ENCODE measurements around the gene FILIP1L.

Gene FILIP1L

DNA sequence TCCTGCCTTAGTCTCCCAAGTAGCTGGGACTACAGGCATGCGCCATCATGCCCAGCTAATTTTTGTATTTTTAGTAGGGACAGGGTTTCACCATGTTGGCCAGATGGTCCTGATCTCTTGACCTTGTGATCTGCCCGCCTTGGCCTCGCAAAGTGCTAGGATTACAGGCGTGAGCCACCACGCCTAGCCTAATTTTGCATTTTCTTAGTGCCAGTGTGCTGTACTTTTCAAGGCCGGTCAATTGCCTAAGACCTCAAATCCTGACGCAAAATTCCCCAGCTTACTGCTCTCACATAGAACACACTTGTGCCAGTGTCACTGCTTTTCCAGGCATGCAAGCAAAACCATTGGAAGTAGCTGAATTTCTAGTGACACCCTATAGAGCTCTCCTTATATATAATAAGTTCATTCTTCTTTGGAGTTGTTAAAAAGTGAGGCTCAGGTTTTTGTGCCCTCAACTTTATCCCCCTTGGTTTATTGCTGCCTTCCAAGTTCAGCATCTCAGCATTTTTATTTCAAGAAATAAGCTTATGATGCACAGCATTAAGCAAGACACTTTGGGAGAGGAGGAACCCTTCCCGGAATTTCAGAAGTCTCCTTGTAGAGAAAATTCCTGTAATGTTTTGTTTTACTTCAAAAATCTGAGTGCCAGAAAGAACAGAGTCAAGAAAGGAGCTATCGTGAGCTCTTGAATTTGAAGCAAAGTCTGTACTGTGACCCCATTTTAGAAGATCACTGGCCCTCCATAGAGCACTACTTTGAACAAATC lies 93.2 kb downstream of the FILIP1L start:
- TF ChIP-seq OSR1 (CRISPR knock-in tag; IDR thresholded peaks at IDR 0.05) (no peak), ZNF565 (CRISPR knock-in tag; conservative IDR thresholded peaks at IDR 0.05; ENCODE audit: low read depth) (no peak), ZFP3 (CRISPR knock-in tag; IDR thresholded peaks at IDR 0.05) (no peak), SNAI2 (CRISPR knock-in tag; IDR thresholded peaks at IDR 0.05) (no peak), PPARA (CRISPR knock-in tag; IDR thresholded peaks at IDR 0.05; ENCODE audit: borderline replicate concordance) (no peak), ESRRG (CRISPR knock-in tag; IDR thresholded peaks at IDR 0.05) (no peak), CREB5 (CRISPR knock-in tag; IDR thresholded peaks at IDR 0.05; ENCODE audit: low read depth) (no peak), BACH2 (CRISPR knock-in tag; IDR thresholded peaks at IDR 0.05; ENCODE audit: borderline replicate concordance) (no peak), ISL1 (CRISPR knock-in tag; IDR thresholded peaks at IDR 0.05) (no peak), RARB (CRISPR knock-in tag; IDR thresholded peaks at IDR 0.05) (no peak), TOX (CRISPR knock-in tag; IDR thresholded peaks at IDR 0.05; ENCODE audit: borderline replicate concordance) (no peak)
- TF ChIP-seq, protein P1, sequence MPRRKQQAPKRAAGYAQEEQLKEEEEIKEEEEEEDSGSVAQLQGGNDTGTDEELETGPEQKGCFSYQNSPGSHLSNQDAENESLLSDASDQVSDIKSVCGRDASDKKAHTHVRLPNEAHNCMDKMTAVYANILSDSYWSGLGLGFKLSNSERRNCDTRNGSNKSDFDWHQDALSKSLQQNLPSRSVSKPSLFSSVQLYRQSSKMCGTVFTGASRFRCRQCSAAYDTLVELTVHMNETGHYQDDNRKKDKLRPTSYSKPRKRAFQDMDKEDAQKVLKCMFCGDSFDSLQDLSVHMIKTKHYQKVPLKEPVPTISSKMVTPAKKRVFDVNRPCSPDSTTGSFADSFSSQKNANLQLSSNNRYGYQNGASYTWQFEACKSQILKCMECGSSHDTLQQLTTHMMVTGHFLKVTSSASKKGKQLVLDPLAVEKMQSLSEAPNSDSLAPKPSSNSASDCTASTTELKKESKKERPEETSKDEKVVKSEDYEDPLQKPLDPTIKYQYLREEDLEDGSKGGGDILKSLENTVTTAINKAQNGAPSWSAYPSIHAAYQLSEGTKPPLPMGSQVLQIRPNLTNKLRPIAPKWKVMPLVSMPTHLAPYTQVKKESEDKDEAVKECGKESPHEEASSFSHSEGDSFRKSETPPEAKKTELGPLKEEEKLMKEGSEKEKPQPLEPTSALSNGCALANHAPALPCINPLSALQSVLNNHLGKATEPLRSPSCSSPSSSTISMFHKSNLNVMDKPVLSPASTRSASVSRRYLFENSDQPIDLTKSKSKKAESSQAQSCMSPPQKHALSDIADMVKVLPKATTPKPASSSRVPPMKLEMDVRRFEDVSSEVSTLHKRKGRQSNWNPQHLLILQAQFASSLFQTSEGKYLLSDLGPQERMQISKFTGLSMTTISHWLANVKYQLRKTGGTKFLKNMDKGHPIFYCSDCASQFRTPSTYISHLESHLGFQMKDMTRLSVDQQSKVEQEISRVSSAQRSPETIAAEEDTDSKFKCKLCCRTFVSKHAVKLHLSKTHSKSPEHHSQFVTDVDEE (CRISPR knock-in tag; IDR thresholded peaks at IDR 0.05): no peak
- TF ChIP-seq, protein P2, sequence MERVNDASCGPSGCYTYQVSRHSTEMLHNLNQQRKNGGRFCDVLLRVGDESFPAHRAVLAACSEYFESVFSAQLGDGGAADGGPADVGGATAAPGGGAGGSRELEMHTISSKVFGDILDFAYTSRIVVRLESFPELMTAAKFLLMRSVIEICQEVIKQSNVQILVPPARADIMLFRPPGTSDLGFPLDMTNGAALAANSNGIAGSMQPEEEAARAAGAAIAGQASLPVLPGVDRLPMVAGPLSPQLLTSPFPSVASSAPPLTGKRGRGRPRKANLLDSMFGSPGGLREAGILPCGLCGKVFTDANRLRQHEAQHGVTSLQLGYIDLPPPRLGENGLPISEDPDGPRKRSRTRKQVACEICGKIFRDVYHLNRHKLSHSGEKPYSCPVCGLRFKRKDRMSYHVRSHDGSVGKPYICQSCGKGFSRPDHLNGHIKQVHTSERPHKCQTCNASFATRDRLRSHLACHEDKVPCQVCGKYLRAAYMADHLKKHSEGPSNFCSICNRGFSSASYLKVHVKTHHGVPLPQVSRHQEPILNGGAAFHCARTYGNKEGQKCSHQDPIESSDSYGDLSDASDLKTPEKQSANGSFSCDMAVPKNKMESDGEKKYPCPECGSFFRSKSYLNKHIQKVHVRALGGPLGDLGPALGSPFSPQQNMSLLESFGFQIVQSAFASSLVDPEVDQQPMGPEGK (CRISPR knock-in tag; IDR thresholded peaks at IDR 0.05; ENCODE audit: borderline replicate concordance): no peak
- TF ChIP-seq, protein P3, sequence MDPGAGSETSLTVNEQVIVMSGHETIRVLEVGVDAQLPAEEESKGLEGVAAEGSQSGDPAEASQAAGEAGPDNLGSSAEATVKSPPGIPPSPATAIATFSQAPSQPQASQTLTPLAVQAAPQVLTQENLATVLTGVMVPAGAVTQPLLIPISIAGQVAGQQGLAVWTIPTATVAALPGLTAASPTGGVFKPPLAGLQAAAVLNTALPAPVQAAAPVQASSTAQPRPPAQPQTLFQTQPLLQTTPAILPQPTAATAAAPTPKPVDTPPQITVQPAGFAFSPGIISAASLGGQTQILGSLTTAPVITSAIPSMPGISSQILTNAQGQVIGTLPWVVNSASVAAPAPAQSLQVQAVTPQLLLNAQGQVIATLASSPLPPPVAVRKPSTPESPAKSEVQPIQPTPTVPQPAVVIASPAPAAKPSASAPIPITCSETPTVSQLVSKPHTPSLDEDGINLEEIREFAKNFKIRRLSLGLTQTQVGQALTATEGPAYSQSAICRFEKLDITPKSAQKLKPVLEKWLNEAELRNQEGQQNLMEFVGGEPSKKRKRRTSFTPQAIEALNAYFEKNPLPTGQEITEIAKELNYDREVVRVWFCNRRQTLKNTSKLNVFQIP (CRISPR knock-in tag; IDR thresholded peaks at IDR 0.05; ENCODE audit: borderline replicate concordance, low read depth): no peak
- ATAC-seq: no peak

- TF ChIP-seq GLIS3 (CRISPR knock-in tag; IDR thresholded peaks at IDR 0.05) (no peak), ISL1 (CRISPR knock-in tag; IDR thresholded peaks at IDR 0.05) (0 out of 2 replicates have a peak, but pooled peaks have one; percentile 24)
- ATAC-seq: peak; percentile 51
Observed at GRCh38 chr3:100019719-100020118, 94.6 kb downstream of the FILIP1L start.

DNA sequence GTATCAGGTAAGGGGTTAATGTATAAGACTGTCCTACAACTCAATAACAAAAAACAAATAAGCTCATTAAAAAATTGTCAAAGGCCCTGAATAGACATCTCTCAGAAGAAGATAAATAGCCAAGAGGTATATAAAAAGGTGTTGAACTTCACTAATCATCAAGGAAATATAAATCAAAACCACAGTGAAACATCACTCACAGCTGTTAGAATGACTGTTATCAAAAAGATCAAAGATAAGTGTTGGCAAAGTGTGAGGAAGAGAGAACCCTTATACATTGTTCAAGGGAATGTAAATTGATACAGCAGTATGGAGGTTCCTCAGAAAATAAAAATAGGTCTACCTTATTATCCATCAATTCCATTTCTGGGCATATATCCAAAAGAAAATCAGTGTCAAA lies 95.5 kb downstream of the FILIP1L start:
- ATAC-seq: no peak
- TF ChIP-seq TCF4 (CRISPR knock-in tag; IDR thresholded peaks at IDR 0.05; ENCODE audit: borderline replicate concordance): no peak
- no peak for TF ChIP-seq ZNF565 (CRISPR knock-in tag; conservative IDR thresholded peaks at IDR 0.05; ENCODE audit: low read depth)

DNA sequence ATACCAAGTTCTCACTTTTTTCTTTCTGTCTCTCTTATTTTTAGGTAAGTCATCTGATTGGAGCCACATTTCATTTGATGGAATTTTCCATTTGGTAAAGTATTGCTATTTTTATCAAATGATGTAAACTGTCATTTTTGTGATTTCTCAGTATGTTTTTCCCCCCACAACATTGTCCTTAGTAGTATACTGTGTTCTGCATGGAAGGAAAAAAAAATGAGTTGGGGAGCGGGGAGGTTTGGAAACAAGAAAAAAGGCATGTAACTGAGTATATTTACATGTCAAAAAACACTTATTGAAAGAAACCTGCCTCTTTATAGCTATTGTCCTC lies 104.2 kb downstream of the FILIP1L start:
- TF ChIP-seq ZNF70 (CRISPR knock-in tag; IDR thresholded peaks at IDR 0.05) (no peak), OSR1 (CRISPR knock-in tag; IDR thresholded peaks at IDR 0.05) (no peak), ISL1 (CRISPR knock-in tag; IDR thresholded peaks at IDR 0.05) (no peak), RARB (CRISPR knock-in tag; IDR thresholded peaks at IDR 0.05) (no peak), ESRRG (CRISPR knock-in tag; IDR thresholded peaks at IDR 0.05) (no peak), CSDC2 (CRISPR knock-in tag; IDR thresholded peaks at IDR 0.05) (no peak), SNAI2 (CRISPR knock-in tag; IDR thresholded peaks at IDR 0.05) (no peak), CREB5 (CRISPR knock-in tag; IDR thresholded peaks at IDR 0.05; ENCODE audit: low read depth) (no peak), ARNTL (CRISPR knock-in tag; IDR thresholded peaks at IDR 0.05; ENCODE audit: borderline replicate concordance, low read depth) (no peak)
- TF ChIP-seq, protein P3 (CRISPR knock-in tag; IDR thresholded peaks at IDR 0.05; ENCODE audit: borderline replicate concordance, low read depth): no peak
- ATAC-seq: no peak
